DMS 273 treated with DMSO at 0.1 percent for 48 hours (cell line): ENCODE results near the gene CHRNA4.
"Not testable (repeated sequence)": the region's sequence is repeated elsewhere in the genome, so short reads cannot be mapped to it uniquely, and the experiment has no call there.

Source experiments
- DNase-seq: peaks from one replicate; lab custom pipeline; 2025; lab: John Stamatoyannopoulos, UW

Gene CHRNA4

DNA sequence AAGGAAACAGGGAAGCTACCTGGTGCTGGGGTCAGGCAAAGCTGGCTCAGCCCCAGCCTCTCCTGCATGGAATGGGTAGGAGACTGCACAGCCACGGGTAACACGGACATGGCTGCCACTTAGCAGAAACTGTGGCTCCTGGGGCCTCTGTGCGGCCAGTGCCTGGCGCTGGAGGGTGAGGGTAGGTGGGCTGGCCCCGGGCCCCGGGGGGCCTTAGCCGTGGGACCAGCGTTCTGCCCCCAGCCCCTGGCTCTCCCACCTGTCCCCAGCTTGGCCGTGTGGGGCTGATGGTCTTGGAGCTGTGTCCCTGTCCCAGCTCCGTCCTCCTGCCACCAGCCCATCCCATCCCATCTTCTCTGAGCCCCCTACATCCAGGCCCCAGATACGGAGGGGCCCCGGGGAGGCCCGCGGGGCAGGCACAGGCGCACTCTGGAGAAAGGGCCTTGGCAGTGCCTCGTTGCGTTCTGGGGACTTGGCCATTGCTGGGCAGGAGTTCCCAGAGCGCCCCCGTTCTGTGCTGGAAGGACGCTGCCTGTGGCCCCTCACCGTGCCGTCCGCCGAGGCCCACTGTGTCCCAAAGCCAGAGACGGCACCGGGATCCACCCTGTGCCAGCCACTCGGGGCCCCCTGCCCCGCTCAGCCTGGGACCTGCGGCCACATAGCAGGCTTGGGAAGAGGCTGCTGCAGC is 12.2 kb downstream of the CHRNA4 start:
- DNase-seq, result no peak

DNA sequence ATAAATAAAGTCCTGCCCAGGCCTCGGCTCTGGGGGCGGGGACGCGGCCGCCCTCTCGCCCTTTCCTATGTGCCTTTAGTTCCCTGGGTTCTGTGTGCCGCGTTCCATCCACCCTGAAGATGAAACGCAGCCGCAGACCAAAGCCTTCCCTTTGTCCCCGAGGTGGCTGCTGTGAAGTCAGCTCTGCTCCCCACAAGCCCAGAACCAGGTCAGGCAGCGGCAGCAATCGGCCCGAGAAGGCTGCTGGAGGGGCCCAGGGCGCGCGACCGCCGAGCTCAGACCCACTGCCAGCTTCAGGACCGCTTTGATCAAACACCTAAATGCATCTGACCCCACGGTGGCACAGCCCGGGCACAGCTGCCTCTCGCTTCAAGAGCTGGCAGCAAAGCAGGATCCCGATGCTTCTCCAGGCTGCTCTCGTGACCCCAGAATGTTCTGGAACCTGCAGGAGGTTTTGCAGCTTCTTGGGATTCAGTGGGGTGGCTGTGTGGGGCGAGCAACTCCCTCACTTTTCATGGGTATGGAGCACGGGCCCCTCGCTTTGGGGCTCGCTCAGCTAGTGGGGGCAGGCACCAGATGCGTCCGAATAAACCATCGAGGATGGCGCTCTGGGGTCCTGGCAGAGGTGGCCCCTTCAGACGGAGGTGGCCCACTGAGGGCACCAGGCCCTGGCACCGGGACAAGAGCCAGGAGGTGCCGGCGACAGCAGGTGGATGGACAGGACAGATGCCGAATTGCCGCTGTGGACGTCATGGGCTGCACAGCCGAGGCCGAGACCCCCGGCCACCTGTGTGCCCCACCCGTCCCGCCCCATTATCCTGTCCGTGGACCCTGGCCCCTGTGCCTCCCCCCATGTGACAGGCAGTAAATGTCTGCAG is 13.0 kb downstream of the CHRNA4 start:
- no peak for DNase-seq

DNA sequence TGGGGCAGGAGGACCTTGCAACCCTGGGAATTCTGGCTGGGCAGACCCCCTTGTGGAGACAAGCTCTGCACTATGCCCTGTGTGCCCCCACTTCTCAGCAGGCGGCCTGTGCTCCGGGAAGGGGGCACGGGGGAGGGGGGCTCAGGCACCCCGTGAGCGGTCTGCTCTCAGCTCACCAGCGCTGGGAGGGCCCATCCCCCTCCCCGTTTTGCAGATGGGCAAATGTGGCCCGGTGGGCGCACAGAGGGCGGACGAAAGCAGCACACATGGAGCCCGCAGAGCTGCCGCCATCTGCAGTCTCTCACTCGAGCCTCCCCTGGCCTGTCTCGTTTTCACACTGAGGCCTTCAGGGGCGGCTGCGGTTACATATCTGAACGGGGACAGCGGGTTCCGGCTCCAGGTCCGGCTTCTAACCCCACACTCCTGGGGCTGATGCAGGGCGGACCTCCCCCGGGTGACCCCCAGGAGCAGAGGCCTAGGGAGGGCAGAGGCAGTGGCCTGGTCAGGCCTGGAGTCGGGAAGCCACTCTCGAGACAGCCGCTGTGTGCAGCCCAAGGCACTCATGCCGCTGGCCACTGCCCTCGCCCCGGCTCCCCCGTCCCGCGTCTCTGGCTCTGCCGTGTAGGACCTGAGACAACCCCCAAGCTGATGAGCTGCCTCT is 13.9 kb downstream of the CHRNA4 start:
- no peak for DNase-seq

DNA sequence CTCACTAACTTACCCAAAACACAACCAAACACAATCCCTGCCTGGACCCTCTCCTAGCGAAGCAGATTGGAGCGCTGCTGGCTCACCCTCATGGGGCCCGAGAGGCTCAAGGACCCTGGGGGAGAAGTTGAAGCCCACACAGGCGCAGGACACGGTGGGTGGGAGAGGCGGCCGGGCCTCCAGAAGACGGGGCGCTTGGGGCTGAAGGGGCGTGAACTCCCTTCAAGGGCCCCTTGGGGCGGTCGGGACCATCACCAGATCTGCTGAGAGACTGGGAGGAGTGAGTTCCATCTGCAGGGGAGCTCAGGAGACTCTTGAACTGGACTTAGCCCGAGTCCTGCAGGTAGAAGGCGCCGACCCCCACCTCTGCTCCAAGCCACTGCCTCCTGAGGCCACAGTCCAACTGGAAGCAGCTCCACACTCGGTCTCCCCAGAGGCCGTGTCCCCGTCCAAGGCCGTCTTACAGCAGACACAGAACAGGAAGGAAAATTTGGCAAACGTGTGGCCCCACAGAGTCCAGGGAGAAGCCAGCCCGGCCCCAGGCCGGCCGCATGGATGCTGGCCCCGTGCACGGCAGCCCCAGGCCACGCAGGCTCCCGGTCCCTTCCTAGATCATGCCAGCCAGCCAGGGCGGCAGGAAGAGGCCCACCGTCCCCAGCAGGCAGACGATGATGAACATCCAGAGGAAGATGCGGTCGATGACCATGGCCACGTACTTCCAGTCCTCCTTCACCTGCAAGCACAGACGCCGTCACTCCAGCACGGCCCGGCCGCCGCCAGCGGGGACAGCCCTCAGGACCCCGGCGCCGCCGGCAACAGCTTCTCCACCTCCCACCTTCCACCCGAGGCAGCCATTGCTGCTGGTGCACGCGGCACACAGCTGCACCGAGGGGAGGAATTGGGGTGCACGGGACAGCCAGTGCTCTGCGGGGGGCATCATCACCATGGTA is 14.7 kb downstream of the CHRNA4 start:
- no peak for DNase-seq

DNA sequence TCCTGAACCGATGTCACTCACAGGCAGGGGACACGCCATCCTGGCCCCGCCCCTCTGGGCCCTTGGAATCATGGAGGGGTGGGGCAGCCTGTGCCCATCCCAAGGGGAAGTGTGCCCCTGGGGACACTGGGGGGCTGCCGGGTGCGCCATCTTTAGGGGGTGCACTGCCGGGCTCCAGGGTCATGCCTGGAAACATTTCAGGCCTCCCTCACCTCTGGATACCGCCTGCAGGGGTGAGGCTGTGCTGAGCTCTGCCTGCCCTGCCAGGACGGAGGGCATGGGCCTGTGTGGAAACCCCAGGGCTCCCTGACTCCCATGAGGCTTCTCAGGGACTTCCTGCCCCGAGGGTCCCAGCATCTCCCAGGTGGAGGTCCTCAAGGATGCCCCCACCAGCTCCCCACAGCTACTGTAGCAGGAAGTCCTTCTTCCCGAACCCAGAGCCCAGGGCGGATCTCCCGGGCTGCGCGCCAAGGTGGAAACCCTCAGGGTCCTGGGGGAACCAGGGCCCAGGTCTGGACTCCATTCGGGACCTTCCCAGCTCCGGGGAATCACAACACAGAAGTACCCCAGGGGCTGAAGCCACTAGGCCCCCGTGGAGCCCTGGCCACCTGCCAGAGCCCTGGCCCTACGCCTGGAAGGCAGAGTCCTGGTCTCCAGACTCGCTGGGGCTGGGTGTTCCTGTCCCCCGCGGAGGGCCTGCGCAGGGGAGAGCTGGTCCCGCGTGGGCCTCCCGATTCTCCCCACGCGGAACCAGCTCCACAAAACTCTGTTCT is 15.6 kb downstream of the CHRNA4 start:
- no peak for DNase-seq

DNA sequence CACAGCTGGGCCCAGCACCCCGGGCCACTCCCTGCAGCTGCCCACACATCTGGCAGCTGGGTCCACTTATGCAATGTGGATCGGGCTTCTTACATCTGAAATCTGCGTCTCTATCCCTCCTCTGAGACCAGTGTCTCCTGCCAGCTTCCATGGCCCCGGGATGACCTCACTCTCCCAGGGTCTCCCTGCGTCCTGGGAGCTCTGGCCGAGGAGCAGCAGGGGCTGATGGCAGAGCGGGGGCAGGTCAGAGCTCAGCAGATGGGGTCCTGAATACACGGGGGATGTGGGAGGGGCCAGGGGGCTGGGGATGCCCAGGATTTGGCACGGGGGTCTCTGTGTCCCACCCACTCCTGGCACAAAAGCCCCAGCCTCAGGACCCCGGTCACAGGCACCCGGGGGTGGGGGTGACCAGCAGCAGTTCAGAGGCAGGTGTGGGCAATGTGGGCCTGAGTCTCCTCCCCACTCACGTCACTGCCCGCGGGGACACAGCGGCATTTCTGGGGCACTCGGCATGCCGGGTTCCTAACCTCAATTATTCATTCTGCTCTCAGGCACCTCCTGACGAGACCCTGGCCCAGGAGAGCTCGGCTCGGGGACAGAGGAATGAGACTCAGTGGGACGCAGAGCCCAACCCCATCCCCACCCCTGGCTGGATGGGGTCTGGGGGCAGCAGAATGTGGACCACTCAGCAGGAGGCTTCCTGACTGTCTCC is 16.4 kb downstream of the CHRNA4 start:
- no peak for DNase-seq

DNA sequence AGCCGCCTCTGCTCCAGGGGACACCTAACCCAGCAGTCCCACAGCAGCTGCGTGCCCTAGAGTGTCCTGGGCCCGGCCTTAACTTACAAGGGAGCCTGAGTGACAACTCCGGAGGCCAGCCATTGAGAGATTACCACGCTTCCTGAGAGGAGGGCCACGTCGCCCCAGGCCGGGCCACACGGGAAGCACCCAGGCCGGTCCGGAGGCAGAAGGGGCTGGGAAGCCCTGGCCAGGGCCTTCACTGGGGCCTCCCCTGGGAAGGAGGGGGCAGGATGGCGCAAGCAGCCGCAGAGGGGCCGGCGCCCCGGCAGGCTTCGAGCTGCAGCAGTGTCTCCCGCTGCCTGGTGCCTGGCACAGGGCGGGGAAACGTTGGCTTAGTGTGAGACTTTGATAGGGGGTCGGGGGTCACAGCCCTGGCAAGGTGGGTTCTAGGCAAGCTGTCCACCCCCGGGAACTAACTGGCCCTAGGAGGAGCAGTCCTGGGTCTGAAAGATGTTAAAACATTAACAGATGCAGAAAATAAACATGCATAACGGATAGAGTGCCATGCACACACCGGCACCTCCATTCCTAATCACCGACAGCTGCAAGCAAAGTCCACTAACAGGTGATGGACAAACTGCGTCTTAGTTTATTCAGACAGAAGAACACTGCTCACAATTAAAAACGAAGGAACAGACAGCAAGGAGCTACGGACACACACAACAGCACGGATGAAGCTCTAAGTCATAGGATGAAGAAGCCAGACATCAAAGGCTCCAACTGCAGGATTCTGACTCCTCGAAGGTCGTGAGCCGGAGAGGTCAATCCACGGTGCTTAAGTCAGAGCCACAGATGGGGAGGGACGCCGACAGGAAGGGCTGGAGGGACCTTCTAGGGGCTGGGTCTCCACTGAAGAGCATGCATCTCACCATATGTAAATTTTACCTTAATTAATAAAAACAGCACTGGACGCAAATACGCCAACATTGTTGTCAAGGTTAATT is 17.4 kb downstream of the CHRNA4 start:
- DNase-seq, result no peak

DNA sequence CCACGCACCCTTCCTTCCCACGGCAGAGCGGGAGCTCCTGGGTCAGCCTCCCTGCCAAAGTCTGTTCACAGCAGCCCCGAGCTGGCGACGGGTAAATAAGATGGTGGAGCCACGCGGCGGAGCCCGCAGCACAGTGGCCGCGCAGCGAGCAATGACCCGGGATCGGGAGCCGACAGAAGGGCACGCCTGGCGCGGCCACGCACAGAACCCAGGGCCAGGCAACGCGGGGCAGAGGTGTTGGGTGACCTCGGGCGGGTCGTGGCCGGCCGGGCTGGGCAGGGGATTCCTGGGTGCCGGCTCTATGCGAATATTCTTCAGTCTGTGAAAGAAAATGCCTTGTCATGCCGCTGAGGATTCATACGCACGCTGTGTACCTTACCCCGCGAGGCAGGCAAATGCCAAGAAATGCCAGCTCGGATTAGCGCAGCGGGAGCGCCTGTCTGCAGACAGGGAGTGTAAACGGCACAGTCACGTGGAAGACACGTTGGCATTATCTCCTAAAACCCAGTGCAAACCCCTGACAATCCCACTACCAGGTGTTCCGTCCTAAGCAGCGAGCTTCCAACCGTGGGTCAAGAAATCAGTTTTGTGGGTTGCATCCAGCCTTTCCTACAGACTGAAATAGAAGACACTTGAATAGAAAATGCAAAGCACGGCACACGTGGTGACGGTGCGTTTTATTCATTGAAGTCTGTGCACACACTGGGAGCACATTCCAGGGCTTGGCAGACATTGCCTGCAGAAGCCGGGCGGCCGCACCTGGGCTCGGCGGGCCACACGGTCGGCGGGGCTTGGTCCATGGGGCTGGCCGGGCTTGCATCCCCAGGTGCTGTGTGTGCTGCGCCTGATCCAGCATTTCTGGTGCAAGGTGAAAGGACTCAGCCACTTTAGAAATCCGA is 18.3 kb downstream of the CHRNA4 start:
- DNase-seq, result no peak

DNA sequence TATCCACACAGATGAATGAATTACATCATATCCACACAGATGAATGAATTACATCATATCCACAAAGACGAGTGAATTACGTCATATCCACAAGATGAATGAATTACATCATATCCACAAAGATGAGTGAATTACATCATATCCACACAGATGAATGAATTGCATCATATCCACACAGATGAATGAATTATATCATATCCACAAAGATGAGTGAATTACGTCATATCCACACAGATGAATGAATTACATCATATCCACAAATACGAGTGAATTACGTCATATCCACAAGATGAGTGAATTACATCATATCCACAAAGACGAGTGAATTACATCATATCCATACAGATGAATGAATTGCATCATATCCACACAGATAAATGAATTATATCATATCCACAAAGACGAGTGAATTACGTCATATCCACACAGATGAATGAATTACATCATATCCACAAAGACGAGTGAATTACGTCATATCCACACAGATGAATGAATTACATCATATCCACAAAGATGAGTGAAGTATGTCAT is 20.9 kb downstream of the CHRNA4 start:
- not testable (repeated sequence) for DNase-seq

DNA sequence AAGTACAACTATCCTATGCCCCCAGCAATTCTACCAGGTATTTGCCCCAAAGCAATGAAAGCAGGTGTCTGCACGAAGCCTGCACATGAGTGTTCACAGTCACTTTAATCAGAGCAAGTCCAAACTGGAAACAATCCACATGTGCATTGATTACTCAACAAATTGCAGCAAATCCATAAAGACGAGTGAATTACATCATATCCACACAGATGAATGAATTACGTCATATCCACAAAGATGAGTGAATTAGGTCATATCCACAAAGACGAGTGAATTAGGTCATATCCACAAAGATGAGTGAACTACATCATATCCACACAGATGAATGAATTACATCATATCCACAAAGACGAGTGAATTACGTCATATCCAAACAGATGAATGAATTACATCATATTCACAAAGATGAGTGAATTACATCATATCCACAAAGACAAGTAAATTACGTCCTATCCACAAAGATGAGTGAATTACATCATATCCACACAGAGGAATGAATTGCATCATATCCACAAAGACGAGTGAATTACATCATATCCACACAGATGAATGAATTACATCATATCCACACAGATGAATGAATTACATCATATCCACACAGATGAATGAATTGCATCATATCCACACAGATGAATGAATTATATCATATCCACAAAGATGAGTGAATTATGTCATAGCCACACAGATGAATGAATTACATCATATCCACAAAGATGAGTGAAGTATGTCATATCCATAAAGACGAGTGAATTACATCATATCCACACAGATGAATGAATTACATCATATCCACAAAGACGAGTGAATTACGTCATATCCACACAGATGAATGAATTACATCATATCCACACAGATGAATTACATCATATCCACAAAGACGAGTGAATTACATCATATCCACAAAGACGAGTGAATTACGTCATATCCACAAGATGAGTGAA is 21.7 kb downstream of the CHRNA4 start:
- not testable (repeated sequence) for DNase-seq

DNA sequence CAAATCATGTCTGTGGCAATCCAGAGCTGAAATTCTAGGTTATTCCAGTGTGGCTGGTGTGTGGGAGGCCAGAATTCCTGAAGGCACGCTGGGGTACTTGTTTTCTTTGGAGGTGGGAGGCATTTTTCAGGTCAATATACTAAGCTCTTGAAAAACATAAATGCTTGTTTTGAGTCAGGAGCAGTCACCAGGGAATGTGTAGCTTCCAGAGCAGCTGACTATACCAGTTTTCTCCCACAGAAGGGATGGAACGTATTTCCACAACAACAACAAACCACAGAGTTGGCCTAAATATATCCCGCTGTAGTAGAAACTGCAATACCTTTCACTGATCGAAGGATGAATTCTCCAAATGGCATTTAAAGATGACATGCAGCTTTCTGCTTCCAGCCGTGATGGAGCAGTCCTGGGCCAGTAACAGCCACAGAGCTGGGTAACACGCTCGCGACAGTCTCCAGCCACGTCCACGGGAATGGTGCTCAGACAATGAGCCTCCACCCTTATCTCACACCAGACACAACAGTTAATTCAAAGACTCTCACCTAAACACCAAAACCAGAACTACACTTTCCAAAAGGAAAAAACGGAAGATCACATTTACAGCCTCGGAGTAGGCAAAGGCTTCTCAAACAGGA is 23.2 kb downstream of the CHRNA4 start:
- no peak for DNase-seq

DNA sequence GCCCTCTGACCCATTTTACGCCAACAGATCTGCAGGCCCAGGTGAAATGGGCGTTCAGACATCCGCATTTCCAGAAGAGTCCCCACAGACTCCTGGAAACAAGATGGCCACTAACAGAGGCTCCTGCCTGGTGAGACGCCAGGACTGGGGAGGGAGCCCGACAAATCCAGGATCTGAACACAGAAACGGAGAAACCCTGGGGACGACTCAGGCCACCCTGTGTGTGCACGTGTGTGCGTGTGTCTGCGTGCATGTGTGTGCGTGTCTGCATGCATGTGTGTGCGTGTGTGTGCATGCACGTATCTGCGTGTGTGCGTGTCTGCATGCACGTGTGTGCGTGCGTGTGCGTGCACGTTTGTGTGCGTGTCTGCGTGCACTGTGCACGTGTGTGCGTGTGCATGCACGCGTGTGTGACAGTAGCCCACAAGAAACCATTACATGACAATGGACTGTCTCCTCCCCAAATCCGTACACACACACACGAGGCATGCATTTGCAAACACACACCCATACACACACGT is 24.9 kb downstream of the CHRNA4 start:
- DNase-seq, result no peak

DNA sequence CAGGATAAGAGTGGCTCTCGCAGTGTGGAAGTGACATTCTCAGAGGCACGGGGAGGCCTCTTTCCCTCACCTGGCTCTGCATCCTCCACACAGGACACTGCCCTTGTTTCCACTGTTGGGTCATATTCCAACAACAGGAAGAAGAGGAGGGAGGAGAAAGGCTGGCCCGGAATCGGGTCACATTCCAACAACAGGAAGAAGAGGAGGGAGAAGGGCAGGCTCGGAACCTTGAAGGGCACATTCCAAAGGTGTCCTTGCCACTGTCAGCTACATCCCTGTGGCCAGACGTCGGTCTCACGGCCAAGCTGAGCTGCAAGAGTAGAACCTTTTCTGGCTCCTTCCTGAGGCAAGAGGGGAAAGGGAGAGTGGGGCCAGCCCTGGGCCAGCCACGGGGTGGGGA is 25.4 kb downstream of the CHRNA4 start:
- DNase-seq, result no peak

DNA sequence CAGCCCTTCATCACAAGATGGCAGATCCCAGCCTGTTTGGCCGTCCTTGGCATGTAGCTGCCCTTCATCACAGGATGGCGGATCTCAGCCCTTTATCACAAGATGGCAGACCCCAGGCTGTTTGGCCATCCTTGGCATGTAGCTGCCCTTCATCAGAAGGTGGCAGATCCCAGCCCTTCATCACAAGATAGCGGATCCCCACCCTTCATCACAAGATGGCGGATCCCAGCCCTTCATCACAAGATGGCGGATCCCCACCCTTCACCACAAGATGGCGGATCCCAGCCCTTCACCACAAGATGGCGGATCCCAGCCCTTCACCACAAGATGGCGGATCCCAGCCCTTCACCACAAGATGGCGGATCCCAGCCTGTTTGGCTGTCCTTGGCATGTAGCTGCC is 26.1 kb downstream of the CHRNA4 start:
- not testable (repeated sequence) for DNase-seq

DNA sequence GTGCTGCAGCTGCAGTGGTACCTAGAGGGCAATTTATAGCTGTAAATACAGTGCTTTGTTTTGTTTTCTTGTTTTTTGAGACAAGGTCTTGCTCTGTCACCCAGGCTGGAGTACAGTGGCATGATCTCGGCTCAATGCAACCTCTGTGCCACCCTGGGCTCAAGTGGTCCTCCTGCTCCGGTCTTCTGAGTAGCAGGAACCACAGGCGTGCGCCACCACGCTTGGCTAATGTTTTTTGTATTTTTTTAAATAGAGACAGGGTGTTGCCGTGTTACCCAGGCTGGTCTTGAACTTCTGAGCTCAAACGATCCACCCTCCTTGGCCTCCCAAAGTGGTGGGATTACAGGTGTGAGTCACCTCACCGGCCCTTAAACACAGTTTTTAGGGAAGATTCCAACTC is 26.8 kb downstream of the CHRNA4 start:
- no peak for DNase-seq
